Activated CD4-positive, alpha-beta T cell treated with anti-CD3 and anti-CD28 coated beads, Interleukin-2, Interleukin-4, amounts not matched to agents 100 ng/mL and 50 ng/mL, durations not matched to agents 16 hours and 8 hours (primary cell): Measurements from ENCODE around the gene SHISA2.

Experiments
- DNase-seq: peaks from one replicate; pipeline ENCODE4 v3.0.0-alpha.2; 2020; ENCODE audit warnings: low spot score

Gene SHISA2

GRCh38 chr13:26017932-26018665 lies 33.7 kb downstream of the SHISA2 start:
- no peak for DNase-seq

GRCh38 chr13:26017196-26017921 lies 34.5 kb downstream of the SHISA2 start:
- no peak for DNase-seq

- DNase-seq = no peak
Observed at GRCh38 chr13:26016189-26016588, 35.6 kb downstream of the SHISA2 start.

- DNase-seq = no peak
Observed at GRCh38 chr13:26015271-26016125, 36.3 kb downstream of the SHISA2 start.

- DNase-seq = no peak
Observed at GRCh38 chr13:26012995-26013394, 38.8 kb downstream of the SHISA2 start.

GRCh38 chr13:26011996-26012821 lies 39.6 kb downstream of the SHISA2 start:
- DNase-seq = peak; percentile 7

GRCh38 chr13:26011208-26011573 lies 40.6 kb downstream of the SHISA2 start:
- DNase-seq = no peak

- DNase-seq = no peak
Observed at GRCh38 chr13:26010487-26011207, 41.2 kb downstream of the SHISA2 start.

- DNase-seq = no peak
Observed at GRCh38 chr13:26007261-26008125, 44.3 kb downstream of the SHISA2 start.
